Measurements from ENCODE around the gene HOXD3.
A peak's percentile ranks its signal among the peaks of the same experiment; 100 is the strongest.

HOXD3 gene

GRCh38 chr2:176184749-176185148, 27.6 kb downstream of the HOXD3 start:
- DNase-seq: no peak

- DNase-seq: no peak
Measured at GRCh38 chr2:176186024-176186423, 28.9 kb downstream of the HOXD3 start.

GRCh38 chr2:176187200-176187898, 30.2 kb downstream of the HOXD3 start:
- DNase-seq: peak; percentile 74

GRCh38 chr2:176187899-176188773, 31.0 kb downstream of the HOXD3 start, which contains the start of gene HOXD1:
HOXD1 (plus strand) TSS chr2:176188668; CDS start chr2:176188802, 134 bp downstream.
- DNase-seq: peak; percentile 93

GRCh38 chr2:176188774-176189680, 31.9 kb downstream of the HOXD3 start:
- DNase-seq: peak; percentile 72

- no peak for DNase-seq
Measured at GRCh38 chr2:176189681-176190641, 32.9 kb downstream of the HOXD3 start.

DNA sequence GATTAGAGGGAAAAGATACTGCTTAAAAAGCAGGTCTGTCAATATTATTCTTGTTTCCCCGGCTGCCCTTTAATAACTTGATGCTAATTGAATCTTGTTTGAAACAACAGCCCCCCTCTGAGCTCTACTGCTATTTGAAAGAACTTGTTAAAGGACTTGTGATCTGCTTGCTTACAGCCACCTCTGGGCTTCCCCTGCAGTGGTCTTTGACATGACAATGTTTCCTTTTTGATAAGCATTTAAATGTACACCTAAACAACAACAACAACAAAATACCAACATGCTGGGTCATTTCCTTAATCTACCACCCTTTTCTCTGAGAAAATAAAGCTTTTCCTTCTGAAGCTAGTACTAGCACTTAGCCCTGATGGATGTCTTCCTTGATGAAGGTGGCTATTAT, 35.2 kb downstream of the HOXD3 start:
- DNase-seq: no peak

- peak; percentile 25 for DNase-seq
Measured at GRCh38 chr2:176193048-176193447, 35.9 kb downstream of the HOXD3 start.

DNA sequence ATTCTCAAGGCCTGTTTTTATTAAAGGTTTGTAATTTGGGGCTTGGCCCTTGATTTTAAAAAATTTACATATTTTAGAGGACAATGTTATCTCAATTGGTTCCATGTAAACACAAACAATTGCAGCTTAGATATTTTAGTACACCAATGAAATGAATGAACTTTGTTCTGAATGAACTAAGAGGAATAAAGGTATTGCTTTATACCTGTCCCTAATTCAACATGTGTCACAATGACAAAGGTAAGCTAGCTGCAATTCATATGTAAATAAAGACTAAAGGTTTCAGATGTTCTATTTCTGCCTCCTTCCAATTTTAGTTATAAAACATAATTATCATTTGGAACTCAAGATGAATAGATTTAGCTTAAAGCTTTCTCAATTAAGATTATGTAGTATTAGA, 42.8 kb downstream of the HOXD3 start:
- no peak for DNase-seq

DNA sequence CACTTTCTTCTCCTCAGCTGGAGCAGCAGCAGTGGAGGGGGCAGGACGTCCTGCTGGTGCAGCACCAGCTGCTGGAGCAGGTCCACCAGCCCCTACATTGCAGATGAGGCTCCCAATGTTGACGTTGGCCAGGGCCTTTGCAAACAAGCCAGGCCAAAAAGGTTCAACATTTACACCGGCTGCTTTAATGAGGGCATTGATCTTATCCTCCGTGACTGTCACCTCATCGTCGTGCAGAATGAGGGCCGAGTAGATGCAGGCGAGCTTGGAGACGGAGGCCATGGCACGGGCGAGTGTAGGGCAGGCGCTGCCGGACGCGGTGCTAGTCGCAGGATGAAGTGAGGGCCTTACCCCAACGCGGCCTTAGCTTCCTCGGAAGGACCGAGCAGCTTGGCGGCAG, 43.9 kb downstream of the HOXD3 start:
- no peak for DNase-seq

- no peak for DNase-seq
Measured at GRCh38 chr2:176202491-176202890, 45.4 kb downstream of the HOXD3 start.

GRCh38 chr2:176205126-176205525, 48.0 kb downstream of the HOXD3 start:
- DNase-seq: no peak

GRCh38 chr2:176206136-176206535, 49.0 kb downstream of the HOXD3 start:
- DNase-seq: no peak

- no peak for DNase-seq
Measured at GRCh38 chr2:176206682-176207081, 49.6 kb downstream of the HOXD3 start.

- DNase-seq: no peak
Measured at GRCh38 chr2:176211110-176211509, 54.0 kb downstream of the HOXD3 start.

- DNase-seq: no peak
Measured at GRCh38 chr2:176212276-176212675, 55.2 kb downstream of the HOXD3 start.

DNA sequence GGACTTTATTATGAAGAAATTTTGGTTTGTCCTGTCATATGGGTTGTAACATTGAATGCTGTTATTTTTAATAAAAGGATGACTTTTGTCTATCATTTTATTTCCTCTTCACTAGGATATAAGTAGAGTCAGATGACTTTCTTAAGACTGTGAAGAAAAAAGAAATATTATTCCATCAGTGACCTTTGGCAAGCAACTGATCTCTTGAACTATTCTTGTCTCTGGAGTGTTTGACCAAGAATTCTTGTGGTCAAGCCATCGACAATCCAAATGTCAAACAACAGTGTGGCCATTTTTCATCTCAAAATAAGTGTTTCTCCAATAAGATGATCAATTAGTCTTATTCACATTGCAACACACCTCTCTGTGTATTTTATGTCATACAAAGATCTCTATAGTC, 56.3 kb downstream of the HOXD3 start:
- no peak for DNase-seq
